ENCODE results near the gene FAM20B.

Gene FAM20B

DNA sequence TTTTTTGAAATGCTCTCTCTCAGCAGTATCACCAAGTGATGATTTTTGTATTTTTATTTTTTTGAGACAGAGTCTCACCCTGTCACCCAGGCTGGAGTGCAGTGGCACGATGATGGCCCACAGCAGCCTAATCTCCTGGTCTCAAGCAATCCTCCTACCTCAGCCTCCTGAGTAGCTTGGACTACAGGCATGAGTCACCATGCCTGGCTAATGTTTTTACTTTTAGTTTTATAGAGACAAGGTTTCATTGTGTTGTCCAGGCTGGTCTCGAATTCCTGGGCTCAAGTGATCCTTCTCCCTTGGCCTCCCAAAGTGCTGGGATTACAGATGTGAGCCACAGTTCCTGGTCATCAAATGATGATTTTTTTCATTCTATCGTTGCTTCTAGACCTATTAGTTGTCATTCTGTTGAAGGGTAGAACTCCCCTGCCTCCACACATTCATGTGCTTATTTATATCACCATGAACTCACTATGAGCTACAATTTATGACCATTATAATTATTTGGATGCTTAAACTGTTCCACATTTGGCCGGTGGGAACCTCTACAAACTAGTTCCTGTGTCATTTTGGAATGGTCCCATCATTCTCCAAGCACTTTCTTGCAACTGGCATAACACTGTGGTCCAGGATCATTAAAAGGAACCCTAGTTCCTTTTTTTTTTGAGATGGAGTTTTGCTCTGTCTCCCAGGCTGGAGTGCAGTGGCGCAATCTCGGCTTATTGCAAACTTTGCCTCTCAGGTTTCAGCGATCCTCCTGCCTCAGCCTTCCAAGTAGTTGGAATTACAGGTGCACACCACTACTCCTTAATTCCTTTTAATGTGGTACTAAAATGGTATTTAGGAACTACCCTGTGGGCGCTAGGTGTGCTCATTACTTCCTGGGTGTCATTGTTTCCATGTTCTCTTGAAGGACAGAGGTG is 35.9 kb downstream of the FAM20B start:
- TF ChIP-seq, protein P1, sequence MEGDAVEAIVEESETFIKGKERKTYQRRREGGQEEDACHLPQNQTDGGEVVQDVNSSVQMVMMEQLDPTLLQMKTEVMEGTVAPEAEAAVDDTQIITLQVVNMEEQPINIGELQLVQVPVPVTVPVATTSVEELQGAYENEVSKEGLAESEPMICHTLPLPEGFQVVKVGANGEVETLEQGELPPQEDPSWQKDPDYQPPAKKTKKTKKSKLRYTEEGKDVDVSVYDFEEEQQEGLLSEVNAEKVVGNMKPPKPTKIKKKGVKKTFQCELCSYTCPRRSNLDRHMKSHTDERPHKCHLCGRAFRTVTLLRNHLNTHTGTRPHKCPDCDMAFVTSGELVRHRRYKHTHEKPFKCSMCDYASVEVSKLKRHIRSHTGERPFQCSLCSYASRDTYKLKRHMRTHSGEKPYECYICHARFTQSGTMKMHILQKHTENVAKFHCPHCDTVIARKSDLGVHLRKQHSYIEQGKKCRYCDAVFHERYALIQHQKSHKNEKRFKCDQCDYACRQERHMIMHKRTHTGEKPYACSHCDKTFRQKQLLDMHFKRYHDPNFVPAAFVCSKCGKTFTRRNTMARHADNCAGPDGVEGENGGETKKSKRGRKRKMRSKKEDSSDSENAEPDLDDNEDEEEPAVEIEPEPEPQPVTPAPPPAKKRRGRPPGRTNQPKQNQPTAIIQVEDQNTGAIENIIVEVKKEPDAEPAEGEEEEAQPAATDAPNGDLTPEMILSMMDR (IDR thresholded peaks at IDR 0.05; ENCODE audit: extremely low read depth, insufficient read depth, missing control alignments), result no peak
- no peak for DNase-seq (ENCODE audit: low spot score)
- in situ Hi-C loops (cut with MboI; ENCODE audit: low pct_unique_long_range_greater_than_20kb, low sequenced_read_pairs, unreplicated experiment), result no loop called here

DNA sequence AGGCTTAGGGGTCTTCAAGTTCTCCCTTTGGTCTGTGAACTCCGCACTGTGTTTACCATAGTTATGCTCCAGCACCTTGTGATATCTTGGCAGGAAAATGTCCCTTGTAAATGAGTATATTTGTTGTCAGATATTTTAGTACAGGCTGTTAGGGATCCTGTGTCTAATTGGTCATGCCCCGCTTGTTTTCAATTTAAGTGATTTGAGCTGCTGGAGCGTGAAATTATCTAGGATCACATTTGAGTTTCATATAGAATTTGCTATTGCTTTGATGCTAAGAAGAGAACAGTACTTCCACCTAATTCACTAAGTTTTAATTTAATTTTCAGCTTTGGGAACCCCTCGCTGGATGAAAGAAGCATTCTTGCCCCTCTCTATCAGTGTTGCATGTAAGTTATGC is 40.8 kb downstream of the FAM20B start:
- DNase-seq (ENCODE audit: low spot score), result no peak
- TF ChIP-seq, protein P1 (IDR thresholded peaks at IDR 0.05; ENCODE audit: extremely low read depth, insufficient read depth, missing control alignments), result no peak
- in situ Hi-C loops (cut with MboI; ENCODE audit: low pct_unique_long_range_greater_than_20kb, low sequenced_read_pairs, unreplicated experiment), result no loop called here

DNA sequence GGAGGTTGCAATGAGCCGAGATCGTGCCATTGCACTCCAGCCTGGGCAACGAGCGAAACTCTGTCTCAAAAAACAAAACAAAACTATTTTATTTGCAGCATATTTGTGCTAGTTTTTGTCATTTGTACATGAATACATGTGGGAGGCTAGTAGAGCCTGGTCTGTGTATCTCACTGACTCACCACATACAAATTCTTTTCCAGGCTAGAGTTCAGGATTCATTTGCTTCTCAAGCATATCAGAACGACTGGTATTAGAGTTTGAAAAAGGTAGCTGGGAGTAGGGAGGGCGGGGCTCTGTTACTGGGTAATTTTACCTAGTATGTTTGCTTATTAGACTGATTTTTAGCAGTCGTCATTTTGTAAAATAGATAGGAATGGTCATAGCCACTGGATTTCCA is 51.7 kb downstream of the FAM20B start:
- in situ Hi-C loops (cut with MboI; ENCODE audit: low pct_unique_long_range_greater_than_20kb, low sequenced_read_pairs, unreplicated experiment), result no loop called here
- DNase-seq (ENCODE audit: low spot score), result no peak
- TF ChIP-seq, protein P1 (IDR thresholded peaks at IDR 0.05; ENCODE audit: extremely low read depth, insufficient read depth, missing control alignments), result no peak

DNA sequence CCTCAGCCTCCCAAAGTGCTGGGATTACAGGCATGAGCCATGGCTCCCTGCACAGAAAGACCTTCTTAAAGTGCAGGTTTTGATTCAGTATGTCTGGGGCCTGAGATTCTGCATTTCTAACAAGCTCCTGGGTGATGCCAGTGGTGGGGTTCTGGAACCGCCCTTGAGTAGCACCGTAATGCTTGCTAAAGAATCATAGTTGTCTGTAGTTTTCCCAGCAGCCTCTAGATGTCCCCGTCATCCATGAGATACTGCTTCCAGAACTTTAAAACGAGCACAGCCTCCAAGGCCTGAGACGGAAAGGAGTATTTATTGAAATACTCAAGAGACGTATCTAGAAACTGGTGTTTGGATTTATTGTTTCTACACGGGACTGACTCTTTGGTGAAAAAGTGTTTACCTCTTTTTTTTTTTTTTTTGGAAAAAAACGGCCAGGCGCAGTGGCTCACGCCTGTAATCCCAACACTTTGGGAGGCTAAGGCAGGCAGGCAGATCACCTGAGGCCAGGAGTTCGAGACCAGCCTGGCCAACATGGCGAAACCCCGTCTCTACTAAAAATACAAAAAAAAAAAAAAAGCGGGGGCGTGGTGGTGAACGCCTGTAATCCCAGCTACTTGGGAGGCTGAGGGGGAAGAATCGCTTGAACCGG is 53.5 kb downstream of the FAM20B start:
- TF ChIP-seq, protein P1 (IDR thresholded peaks at IDR 0.05; ENCODE audit: extremely low read depth, insufficient read depth, missing control alignments), result peak; percentile 67
- in situ Hi-C loops (cut with MboI; ENCODE audit: low pct_unique_long_range_greater_than_20kb, low sequenced_read_pairs, unreplicated experiment), result no loop called here
- DNase-seq (ENCODE audit: low spot score), result peak; percentile 75

DNA sequence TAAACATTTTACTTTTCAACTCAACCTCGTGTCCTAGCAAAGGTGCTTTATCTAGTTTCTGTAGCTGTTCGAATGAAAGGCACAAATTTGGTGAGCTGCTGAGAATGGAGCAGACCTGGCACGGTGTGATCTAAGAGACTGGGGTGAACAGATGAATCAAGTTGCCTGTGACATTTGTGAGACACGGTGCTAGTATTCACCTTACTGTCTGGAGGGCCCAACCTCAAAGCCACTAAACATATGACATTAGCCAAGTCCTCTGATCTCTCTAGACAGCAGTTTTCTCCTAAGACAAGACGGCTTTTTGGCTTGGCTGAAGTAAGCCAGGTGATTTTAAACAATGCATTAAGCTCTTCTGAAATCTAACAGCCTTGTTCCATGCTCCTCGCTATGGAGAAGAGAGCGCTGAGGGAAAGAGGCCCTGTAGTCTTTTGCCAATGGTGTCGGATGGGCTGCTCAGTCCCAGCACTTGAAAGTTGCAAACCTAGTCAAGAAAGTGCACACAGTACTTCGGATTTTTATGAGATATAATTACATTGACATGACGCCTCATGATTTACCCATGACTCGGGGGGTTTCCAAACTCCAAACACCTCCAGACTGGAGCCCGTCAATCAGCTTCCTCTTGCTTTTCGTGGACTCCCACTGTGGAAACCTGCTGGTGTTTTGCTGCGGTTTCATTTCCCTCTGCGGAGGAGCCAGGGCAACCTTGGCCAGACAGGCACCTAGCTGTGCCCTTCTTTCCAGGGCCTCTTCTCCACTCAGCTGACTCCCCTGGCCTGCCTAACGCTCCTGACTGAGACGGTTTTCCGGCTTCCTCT is 55.4 kb downstream of the FAM20B start:
- in situ Hi-C loops (cut with MboI; ENCODE audit: low pct_unique_long_range_greater_than_20kb, low sequenced_read_pairs, unreplicated experiment), result loop anchor here (10.0 kb wide), 1 partner anchor 284 kb away; the partner anchor contains the start of gene AXDND1
- DNase-seq (ENCODE audit: low spot score), result no peak
- TF ChIP-seq, protein P1 (IDR thresholded peaks at IDR 0.05; ENCODE audit: extremely low read depth, insufficient read depth, missing control alignments), result no peak
